SK-MEL-5 (cell line): ENCODE results near the gene SBF2. TPM values are rescaled to one million over a fixed set of nuclear protein-coding genes. Genes with fewer than 3 reads are reported as not detected.
A peak's percentile ranks its signal among the peaks of the same experiment; 100 is the strongest.
"Not testable (repeated sequence)": the region's sequence is repeated elsewhere in the genome, so short reads cannot be mapped to it uniquely, and the experiment has no call there.

Experiments used
- DNase-seq: peaks from one replicate; pipeline ENCODE4 v3.0.0-alpha.2; 2016; ENCODE audit warnings: low read depth, low spot score
- in situ Hi-C: cut with HindIII; loops from 2 replicates; pipeline ENCODE4 v1.10.0; 2016; ENCODE audit warnings: low sequenced_read_pairs, high pct_unique_total_duplicates, low pct_unique_long_range_greater_than_20kb
- total RNA-seq: library from RNA; depleted of rRNA; stranded (reverse); fragments of >200 nt; shearing (Covaris generic); gene quantifications from 2 replicates; pipeline ENCODE4 v1.2.3, GENCODE V29; 2014

The SBF2 gene
- total RNA-seq, 1 experiment from 2014 or later = 29.6 TPM

DNA sequence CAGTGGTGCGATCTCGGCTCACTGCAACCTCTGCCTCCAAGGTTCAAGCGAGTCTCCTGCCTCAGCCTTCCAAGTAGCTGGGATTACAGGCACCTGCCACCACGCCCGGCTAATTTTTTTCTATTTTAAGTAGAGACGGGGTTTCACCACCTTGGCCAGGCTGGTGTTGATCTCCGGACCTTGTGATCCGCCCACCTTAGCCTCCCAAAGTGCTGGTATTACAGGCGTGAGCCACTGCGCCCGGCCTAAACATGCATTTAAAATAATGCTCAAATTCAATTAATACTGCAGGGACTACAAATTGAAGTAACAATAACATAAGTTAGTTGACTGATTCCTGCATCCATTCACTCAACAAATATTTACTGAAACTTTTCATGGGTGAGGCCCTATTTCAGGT is 354.9 kb downstream of the SBF2 start:
- DNase-seq, in situ Hi-C loops: not testable (repeated sequence)

GRCh38 chr11:9936754-9937153 is 357.3 kb downstream of the SBF2 start:
- DNase-seq = no peak
- in situ Hi-C loops = no loop called here

- in situ Hi-C loops, DNase-seq: not testable (repeated sequence)
Observed at GRCh38 chr11:9932843-9933242, 361.2 kb downstream of the SBF2 start.

DNA sequence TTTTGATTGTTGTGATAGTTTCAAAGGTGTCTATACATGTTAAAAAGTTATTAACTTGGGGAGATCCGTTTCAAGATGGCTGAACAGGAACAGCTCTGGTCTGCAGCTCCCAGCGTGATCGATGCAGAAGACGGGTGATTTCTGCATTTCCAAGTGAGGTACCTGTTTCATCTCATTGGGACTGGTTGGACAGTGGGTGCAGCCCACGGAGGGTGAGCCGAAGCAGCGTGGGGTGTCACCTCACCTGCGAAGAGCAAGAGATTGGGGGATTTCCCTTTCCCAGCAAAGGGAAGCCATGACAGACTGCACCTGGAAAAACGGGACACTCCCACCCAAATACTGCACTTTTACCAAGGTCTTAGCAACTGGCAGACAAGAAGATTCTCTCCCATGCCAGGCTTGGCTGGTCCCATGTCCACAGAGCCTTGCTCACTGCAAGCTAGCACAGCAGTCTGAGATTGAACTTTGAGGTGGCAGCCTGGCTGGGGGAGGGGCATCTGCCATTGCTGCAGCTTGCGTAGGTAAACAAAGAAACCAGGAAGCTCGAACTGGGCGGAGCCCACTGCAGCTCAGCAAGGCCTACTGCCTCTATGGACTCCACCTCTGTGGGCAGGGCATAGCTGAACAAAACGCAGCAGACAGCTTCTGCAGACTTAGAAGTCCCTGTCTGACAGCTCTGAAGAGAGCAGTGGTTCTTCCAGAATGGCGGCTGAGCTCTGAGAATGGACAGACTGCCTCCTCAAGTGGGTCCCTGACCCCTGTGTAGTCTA is 363.3 kb downstream of the SBF2 start:
- DNase-seq, in situ Hi-C loops: not testable (repeated sequence)

DNA sequence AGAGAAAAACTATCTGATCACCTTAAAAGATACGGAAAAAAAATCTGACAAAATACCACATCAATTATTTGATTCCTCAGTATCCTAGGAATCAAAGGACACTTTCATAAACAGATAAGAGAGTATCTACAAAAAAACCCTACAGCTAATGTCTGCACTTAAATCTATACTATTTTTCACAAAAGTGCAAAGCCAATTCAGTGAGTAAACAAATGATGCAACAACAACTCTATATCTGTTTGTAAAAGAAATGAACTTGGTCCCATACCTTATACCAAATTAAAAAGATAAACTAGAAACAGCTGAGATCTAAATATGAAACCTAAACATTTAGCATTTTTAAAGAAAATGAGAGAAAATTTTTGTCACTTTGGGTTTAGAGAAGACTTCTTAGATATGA is 366.3 kb downstream of the SBF2 start:
- no peak for DNase-seq
- in situ Hi-C loops = no loop called here

DNA sequence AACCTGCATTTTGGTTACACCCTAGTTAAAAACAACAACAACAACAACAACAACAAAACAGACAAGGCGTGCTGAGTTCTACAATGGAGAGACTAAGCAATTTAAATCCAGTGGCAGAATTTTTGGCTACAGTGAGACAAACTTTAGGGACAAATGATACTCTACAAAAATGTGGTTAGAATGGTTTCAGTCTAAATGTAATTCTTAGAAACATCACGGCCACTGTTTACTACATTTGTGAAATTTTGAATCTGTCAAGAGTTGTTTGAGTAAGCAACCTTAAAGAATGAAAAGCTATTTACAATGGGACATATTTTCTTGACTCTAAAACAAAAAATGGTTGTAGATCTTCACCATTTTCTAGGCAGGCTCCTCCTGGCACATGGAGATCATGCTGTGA is 370.7 kb downstream of the SBF2 start:
- DNase-seq = no peak
- in situ Hi-C loops = no loop called here

DNA sequence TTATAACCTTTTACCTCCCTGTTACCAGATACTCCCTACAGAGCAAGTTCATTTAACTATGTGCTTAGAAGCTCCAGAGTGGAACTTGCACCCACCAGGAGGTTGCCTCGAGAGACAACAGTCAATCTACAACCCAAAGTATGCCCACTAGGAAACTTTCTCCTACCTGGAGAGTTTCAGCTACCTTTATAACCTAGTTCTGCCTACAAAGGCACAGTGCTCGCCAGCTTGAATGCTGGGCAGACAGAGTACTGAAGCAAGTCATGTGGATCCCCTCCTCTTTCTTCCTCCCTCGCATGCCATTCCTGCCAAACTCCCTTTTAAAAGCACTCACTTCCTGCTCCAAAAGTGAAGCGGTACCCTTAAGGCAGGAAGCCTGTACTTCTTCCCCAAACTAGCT is 371.2 kb downstream of the SBF2 start:
- in situ Hi-C loops = no loop called here
- DNase-seq = peak; percentile 51

GRCh38 chr11:9916480-9916879 is 377.5 kb downstream of the SBF2 start:
- DNase-seq = no peak
- in situ Hi-C loops = no loop called here

DNA sequence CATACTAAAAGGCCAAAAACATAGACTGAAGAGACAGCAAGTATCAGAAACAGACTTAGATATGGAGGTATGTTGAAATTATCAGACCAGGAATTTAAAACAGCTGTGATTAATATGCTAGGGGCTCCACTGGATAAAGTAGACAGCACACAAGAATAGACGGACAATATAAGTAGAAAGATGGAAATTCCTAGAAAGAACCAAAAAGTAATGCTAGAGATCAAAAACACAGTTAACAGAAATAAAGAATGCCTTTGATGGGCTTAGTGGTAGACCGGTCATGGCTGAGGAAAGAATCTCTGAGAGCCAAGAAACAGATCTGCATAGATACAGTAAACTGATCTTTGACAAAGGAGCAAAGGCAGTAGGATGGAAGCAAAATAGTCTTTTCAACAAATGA is 380.0 kb downstream of the SBF2 start:
- no peak for DNase-seq
- in situ Hi-C loops = no loop called here

- in situ Hi-C loops = no loop called here
Observed at GRCh38 chr11:9905960-9906791, 387.8 kb downstream of the SBF2 start.

GRCh38 chr11:9905501-9905951 is 388.5 kb downstream of the SBF2 start:
- in situ Hi-C loops = no loop called here
- peak; percentile 96 for DNase-seq

More at GRCh38 chr11:9905960-9906791, 387.8 kb downstream of the SBF2 start:
- peak; percentile 94 for DNase-seq

DNA sequence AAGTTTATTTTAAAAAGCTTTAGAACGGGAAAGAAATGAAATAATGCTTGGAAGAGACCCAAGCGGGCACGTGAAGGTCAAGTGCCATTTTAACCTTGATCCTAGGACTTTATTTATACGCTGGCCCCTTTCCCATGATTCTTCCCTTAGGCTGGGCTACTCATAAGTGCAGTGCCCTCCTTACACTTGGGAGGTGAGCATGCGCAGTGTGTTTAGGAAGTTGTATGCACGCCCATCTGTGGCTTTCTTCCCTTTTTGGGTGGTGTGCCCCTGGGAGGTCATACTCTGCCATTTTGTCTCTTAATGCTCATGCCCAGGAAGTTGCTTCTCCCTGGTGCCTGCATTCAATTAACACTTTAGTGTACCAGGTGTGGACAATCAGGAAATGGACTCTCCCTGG is 390.4 kb downstream of the SBF2 start:
- no peak for DNase-seq
- in situ Hi-C loops = no loop called here

DNA sequence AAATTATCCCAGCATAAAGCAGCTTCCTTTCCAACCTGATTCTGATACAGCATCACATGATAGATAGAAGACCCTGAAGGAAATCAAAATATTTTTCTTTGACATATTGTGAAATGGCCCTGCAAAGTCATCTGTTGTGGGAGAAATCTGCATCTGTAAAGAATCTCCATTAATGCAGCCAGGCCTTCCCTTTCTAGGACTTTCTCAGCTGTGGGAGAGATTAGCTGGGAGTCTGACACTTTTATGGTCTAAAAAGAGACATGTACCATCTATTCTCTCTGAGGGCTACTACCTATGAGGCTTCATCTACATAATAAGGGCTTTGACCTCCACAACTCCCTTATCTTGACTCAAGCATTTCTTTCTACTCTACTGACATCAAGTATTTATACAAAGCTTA is 392.1 kb downstream of the SBF2 start:
- in situ Hi-C loops = no loop called here
- no peak for DNase-seq

- in situ Hi-C loops, DNase-seq: not testable (repeated sequence)
Observed at GRCh38 chr11:9900253-9900652, 393.8 kb downstream of the SBF2 start.

- DNase-seq = no peak
- in situ Hi-C loops = no loop called here
Observed at GRCh38 chr11:9899676-9900075, 394.3 kb downstream of the SBF2 start.

GRCh38 chr11:9896902-9897301 is 397.1 kb downstream of the SBF2 start:
- no peak for DNase-seq
- in situ Hi-C loops = no loop called here

GRCh38 chr11:9895006-9895405 is 399.0 kb downstream of the SBF2 start:
- in situ Hi-C loops = no loop called here
- peak; percentile 42 for DNase-seq

DNA sequence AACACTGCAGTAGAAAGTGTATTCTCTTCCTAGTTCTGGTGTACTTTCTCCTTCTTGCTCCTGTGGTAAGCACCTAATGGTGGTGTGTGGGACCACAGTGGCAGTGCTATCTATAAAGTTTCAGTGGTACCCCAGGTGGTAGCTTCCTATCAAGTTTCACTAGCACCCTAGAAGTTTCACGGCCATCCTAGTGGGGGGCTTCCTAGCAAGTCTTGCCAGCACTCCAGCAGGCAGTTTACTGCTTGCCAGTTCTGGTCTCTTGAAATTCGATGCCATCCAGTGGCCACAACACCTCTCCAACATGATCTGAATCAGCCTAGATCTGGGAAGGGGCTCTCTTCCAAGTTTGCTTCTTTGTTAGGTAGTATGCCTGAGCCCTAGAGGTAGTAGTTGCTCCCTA is 400.5 kb downstream of the SBF2 start:
- DNase-seq = no peak
- in situ Hi-C loops = no loop called here

- no peak for DNase-seq
- in situ Hi-C loops = no loop called here
Observed at GRCh38 chr11:9888938-9889337, 405.1 kb downstream of the SBF2 start.
